ENCODE results near the gene CROCC2. TPM values are rescaled to one million over a fixed set of nuclear protein-coding genes. Genes with fewer than 3 reads are reported as not detected.

Gene CROCC2
- polyA plus RNA-seq, 1 donor: 0.20 TPM

DNA sequence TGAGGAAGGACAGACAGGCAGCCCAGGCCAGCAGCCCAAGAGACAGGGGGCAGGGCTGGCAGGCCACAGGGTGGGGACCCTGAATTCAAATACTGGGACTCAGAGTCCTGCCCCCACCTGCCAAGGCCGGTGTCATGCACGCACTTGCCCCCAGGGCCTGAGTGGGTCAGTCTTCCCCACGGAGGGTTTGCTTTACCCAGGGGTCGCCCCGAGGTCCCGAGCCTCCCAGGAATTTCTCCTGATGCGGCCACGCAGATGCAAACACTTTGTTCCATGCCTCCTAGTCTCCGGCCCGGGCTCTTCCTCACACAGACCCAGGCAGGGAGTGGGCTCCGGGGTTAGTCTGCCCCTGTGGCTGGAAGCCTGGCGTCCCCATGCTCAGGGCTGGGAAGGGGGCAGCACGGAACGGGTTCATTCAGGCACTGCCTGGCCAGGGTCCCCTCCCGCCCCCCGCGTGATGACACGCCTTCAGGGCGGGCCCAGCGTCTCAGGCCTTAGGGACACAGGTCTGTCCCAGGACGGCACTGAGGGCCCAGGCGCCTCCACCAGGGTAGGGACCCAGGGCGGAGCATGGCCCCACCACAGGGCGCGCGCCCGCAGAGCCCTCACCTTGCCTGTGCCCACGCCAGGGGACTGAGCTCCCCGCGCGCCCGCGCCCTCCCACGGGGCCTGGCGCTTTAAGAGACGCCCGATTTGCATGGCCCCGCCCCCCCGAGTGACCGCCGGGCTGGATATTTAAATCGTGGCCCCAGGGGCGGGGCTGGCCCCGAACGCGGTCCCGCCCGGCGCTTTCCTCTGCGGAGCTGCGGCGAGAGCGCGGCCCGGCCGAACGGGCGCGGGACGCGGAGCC lies 91.9 kb downstream of the CROCC2 start, which contains the start of gene SNED1:
SNED1 (plus strand) TSS at position 763 of the 850 bp plus-strand sequence. CDS start 220 bp downstream, outside the sequence.
- no peak for DNase-seq (ENCODE audit: low read depth)

DNA sequence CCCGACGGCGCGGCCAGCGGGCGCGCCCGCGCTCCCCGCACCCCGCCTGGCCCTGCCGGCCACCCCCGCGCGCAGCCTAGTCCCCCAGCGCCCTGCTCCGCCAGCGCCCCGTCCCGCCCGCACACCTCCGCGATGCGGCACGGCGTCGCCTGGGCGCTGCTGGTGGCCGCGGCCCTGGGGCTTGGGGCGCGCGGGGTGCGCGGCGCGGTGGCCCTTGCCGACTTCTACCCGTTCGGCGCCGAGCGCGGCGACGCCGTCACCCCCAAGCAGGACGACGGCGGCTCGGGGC lies 92.5 kb downstream of the CROCC2 start:
- DNase-seq (ENCODE audit: low read depth): no peak

DNA sequence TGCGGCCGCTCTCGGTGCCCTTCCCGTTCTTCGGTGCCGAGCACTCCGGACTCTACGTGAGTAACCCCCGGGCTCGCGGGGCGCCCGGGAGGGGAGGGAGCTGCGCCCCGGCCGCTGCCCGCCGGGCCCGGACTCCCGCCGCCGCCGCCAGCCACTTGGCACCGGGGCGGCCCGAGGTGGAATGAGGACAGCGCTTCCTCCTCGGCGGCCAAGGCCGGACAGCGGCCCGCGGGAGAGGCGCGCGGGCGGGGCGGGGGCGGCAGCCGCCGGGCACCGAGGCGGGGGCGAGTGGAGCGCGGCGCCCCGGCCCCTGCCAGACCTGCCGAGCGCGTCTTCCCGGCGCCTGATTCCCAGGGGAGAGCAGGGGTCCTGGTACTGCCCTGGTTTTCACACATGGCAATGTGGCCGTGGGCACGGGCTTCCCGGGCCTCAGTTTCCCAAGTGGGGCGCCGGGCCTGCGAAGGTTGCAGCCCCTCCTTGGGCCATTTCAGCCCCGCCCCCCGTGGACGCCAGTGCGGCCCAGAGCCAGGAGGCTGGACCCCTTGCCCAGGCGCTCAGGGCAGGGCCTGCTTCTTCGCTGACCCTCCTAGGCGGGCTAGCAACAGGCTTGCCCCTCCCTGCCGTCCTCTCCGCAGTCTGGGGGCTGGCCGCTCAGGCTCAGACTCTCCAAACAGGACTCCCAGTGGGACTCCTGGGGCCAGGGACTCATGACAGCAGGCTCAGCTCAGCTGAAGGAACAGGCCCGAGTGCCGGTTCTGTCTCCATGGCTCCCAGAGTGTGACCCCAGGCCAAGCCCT lies 93.1 kb downstream of the CROCC2 start:
- no peak for DNase-seq (ENCODE audit: low read depth)

- DNase-seq (ENCODE audit: low read depth): no peak
These were observed 93.9 kb downstream of the CROCC2 start for GRCh38 chr2:240999873-241000541.

GRCh38 chr2:241000831-241001321 lies 94.7 kb downstream of the CROCC2 start:
- DNase-seq (ENCODE audit: low read depth): no peak

GRCh38 chr2:241001413-241002274 lies 95.5 kb downstream of the CROCC2 start:
- DNase-seq (ENCODE audit: low read depth): no peak

DNA sequence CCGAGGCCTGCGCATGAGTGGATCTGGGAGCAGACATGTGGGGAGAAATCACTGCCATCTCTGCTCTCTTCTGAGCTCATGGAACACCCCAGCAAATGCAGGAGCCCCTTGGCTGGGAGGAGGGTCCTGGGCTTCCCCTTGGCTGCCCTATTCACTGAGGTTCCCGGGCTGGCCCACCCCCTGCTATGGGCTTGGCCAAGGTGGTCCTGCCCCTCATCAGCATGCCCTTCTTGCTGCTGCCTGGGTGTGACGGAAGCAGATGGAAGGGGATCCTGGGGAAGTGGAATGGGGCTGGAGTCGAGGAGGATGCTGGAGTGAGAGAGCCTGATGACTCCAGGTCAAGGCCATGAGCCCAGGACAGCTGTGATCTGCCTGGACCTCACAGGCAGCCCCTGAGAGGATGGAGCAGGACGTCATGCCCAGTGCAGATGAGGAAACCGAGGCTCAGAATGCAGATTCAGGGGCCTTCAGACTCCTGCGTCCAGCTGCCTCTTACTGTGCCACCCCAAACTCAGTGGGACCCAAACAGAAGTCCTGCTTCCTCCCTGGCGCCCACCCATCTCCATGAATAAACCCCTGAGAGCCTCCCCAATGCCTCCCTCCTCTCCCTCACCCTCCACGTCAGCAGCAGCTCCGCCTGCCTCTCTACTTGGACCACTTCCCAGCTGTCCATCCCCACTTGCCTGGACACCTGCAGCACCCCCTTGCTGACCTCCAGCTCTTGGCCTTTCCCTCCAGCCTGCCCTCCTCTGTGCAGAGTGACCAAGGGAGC lies 96.3 kb downstream of the CROCC2 start:
- no peak for DNase-seq (ENCODE audit: low read depth)

GRCh38 chr2:241003047-241003360 lies 96.9 kb downstream of the CROCC2 start:
- no peak for DNase-seq (ENCODE audit: low read depth)

- no peak for DNase-seq (ENCODE audit: low read depth)
These were observed 97.2 kb downstream of the CROCC2 start for GRCh38 chr2:241003369-241003768.

DNA sequence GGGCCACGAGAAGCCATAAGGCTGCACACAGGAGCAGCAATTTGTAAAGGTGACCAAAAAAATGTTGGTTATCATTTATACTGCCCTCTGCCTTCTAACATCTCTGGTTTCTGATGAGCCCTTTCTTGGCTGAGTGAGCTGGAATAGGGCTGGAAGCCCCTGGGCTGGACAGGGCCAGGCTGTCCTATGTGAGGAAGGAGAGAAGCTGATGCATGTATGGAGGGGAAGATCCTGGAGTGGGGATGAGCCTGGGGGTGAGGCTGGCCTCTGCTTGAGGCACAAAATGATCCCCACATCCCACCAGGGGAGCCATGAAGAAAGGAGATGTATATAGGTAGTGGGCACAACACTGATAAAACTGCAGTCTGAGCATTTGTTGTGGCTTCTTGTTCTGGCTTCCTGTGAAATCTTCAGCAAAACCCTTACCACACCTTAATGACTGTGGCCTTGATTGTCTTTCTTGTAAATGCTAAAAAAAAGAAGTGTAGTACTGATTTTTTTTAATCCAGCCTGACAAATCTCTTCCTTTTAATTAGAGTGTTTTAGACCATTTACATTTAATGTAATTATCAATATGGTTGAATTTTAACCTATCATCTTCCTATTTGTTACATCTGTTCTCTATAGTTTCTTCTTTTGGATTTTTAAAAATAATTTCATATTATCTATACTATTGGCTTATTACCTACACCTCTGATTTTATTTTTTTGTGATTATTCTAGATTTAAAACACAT lies 97.9 kb downstream of the CROCC2 start:
- DNase-seq (ENCODE audit: low read depth): no peak

GRCh38 chr2:241005569-241005968 lies 99.4 kb downstream of the CROCC2 start:
- DNase-seq (ENCODE audit: low read depth): no peak

GRCh38 chr2:241006412-241006811 lies 100.3 kb downstream of the CROCC2 start:
- DNase-seq (ENCODE audit: low read depth): no peak

DNA sequence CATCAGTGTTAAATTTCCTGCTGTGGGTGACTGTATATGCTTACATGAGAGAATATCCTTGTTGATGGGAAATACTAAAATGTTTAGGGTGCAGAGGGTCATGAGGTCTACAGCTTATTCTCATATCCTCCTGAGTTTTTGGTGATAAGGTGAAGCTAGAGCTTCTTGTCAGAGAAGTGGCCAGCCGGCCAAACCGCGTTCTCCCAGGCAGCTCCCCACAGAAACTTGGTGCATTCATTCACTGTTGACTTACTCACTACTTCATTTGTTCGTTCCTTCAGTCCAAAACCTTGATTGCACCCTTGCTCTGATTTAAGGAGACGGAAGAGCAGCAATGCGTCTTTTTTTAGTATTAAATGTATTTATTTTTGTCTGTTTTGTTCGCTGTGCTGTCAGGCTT lies 101.0 kb downstream of the CROCC2 start:
- no peak for DNase-seq (ENCODE audit: low read depth)

DNA sequence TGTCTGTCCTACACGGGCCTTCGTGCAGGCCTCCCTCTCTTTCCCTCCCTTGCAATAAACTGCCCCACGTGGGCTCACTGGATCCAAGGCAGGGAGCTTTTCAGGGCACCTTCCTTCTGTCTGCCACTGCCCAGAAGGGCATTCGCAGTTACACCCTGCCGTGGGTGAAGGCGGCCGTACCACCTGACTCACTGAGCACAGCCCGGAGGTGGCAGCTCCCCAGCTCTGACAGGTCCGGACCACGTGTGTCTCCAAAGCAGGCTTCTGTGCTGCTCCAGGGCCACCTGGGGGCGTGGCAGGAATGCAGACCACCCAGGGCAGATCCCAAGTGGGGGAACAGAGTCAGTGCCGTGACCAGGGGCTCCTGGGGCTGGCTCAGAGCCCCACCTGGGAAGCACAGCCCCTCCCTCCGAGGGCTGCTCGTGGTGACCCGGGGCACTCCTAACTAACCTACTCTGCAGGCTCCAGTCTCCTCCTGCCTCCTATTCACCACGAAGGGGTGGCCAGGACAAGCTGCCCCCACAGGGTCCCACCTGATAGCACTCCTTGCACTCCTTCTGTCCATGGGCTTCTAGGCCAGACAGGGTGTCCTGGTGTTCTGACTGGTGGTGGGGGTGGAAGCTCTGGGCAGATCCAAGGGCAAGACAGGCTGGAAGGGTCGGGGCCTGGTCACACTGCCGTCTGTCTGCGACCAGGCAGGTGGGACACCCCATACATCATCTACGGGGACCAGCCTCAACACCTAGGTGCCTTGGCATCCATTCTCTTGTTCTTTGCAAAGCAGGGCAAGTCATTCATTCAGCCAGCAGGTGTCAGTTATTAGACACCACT lies 102.0 kb downstream of the CROCC2 start:
- no peak for DNase-seq (ENCODE audit: low read depth)

GRCh38 chr2:241008711-241009121 lies 102.6 kb downstream of the CROCC2 start:
- DNase-seq (ENCODE audit: low read depth): no peak

DNA sequence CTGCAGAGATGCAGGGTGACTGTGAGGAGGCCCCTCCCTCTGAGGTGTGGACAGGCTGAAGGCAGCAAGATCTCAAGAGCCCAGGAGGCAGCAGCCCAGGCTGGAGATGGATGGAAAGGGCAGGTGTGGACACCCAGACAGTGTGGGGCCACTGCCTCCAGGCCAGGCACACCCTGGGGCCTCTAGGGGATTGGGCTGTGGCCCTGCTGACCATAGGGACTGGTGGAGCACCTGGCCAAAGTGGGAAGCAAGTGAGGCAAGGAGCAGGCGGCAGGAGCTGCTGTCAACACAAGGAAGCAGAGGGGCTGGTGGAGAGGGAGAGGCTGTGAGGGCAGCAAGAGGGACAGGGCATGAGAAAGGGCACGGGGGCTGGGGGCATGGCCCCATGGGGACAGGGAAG lies 103.1 kb downstream of the CROCC2 start:
- DNase-seq (ENCODE audit: low read depth): no peak

DNA sequence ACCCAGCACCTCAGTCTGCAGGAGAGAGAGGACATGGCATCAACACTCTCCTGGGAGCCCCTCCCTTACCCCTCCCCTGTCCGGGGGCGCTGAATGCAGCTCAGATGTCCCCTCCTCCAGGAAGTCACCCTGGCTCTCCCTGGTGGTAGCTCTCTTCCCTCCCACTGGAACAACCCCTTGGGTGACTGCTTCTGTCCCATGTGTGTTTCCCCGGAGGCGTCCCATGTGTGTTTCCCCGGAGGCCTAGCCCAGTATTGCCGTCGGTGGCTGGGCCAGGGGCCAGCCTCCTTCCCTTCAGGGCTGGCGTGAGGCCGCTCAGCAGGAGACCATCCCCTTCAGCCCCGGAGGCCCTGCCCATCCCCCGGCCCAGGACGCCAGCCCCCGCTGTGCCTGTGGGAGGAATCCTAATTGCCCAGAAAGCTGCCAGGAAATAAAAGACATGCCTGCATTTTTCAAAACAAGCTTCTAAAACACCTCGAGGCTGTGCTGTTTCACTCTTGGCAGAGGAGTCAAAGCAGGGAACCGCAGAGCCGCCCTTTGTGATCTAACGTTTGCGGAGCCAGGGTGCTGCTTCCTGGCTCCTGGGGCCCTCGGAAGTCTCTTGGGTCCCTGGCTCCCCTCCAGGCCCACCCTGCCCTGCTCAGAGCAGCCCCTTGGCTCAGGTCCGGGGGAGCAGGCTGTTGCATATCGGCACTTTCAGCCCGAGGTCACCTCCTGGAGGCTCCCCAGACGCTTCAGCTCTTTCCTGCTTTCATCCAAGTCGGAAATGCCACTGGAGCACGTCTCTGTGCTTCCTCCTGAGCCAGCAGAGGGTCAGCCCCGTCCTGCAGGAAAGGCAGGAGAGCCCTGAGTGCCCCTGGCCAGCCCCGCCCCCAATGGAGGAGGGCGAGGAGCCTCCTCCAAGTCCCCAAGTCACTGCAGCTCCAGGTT lies 103.7 kb downstream of the CROCC2 start:
- DNase-seq (ENCODE audit: low read depth): no peak

All from forelimb muscle (tissue), 1 donor.